HG02885 (cell line): ENCODE data around the gene SUN1.
"Not testable (repeated sequence)": the region's sequence is repeated elsewhere in the genome, so short reads cannot be mapped to it uniquely, and the experiment has no call there.

Source experiments
- ATAC-seq: cut with Tn5 transposase; IDR thresholded peaks from one replicate; pipeline ENCODE4 v1.9.1; 2021; ENCODE audit warnings: mild to moderate bottlenecking; ENCODE audit not compliant: unreplicated experiment, poor library complexity

SUN1 gene

DNA sequence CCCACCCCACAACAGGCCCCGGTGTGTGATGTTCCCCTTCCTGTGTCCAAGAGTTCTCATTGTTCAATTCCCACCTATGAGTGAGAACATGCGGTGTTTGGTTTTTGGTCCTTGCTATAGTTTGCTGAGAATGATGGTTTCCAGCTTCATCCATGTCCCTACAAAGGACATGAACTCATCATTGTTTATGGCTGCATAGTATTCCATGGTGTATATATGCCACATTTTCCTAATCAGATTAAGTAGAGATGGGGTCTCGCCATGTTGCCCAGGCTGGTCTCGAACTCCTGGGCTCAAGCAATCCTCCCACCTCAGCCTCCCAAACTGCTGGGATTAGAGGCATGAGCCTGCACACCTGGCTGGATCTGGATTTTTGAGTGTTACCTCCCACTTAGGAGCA lies 28.5 kb upstream of the SUN1 start:
- not testable (repeated sequence) for ATAC-seq

DNA sequence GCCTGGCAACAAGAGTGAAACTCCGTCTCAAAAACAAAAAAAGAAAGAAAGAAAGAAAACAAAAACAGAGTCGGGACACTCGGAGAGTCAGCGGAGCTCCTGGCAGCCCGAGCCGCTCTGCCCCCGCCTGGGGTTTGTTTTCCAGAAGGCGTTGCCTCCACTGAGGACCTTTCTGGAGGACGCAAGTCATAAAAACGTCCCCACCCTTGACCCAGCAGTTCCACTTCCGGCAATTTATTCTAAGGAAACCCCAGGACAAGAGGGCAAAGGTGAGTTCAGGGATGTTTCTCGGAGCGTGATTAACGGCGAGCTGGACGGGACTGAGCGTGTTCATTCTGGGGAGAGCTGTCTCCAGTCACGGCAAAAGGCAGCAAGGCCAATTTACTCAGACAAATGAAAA lies 27.0 kb upstream of the SUN1 start:
- ATAC-seq = no peak

DNA sequence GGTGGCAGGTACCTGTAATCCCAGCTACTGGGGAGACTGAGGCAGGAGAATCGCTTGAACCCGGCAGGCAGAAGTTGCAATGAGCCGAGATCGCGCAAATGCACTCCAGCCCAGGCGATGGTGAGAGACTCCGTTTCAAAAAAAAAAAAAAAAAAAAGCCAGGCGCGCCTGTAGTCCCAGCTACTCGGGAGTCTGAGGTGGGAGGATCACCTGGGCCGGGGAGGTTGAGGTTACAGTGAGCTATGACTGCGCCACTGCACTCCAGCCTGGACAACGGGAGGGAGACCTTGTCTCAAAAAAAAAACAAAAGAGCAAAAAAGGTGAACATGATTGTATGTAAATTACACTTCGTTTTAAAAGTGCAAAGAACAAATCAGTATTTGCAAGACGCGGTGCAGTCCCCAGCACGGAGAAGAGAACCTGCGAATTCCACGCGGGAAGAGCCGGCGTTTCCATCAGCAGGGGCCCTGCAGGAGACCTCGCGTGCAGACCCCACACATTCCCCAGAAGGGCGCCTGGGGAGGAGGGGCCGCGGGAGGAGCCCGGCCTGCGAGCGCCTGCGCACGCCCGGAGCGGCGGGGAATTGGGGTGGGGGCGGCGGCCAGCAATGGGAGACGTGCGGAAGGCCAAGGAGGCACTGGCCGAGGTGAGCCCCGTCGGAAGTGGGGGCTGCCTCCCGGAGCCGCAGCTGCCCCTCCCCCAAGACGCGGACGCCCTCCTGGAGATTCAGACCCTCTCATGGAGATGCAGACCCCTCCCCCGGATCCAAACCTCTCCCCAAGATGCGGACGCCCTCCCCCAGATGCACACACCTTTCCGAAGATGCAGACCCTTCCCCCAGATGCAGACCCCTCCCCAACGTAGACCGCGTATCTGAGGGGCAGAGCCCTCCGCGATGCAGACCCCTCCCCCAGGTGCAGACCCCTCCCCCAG lies 16.7 kb upstream of the SUN1 start:
- no peak for ATAC-seq

DNA sequence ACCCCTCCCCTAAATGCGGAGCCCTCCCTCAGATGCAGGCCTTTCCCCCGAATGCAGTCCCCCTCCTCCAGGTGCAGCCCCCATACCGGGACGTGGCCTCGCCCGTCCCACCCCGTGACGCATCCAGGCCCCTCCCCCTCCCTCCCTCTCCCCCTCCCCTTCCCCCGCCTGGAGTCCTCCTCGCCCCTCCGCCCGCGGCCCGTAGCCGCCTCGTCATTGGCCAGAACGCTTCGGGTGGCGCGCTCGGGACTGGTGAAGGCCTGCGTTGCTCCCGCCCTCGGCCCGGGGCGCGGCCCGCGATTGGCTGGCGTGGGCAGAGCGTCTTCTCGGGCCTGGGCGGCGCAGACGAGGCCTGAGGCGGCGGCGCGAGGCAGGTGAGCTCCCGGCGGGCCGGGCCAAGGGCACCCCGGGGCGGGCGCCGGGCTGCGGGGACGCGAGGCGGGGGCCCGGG lies 16.0 kb upstream of the SUN1 start:
- ATAC-seq = peak; percentile 88

DNA sequence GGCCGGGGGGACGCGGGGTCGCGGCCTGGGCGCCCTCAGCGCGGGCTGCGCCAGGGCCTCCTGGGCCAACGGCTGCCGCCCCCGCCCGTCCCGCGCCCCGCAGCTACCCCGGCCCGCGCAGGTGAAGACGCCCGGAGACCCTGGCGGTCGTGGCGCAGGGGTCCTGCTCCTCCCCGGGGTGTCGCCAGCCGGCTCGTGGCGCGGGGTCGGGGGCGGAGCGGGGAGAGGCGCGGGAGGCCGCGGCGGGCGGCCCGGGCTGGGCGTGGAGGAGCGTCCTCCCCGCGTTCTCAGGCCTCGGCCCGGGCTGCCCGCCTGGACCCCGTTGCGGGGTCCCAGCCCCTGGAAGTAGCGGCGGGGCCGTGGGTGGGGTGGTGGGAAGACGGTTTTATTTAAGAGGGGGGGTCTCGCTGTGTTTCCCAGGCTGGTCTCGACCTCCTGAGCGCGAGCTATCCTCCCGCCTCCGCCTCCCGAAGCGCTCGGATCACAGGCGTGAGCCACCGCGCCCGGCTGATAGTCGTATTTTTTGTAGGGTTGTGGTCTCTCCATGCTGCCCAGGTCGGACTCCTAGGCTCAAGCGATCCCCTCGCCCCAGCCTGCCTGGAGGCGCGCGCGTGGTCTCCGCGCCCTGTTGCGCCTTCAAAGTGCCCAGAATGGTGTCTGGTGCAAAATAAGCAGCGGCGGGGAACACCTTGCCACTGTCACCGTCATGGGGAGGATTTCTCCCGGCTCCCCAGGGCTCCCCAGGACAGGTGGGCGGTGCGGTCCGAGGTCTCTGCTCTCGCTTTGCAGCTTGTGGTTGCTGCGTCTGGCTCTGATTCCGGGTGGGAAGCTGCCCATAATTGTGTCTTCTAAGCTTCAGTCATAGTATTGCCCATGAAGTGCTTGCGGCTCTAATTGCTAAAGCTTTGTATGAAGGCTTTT lies 15.3 kb upstream of the SUN1 start:
- ATAC-seq = peak; percentile 22

DNA sequence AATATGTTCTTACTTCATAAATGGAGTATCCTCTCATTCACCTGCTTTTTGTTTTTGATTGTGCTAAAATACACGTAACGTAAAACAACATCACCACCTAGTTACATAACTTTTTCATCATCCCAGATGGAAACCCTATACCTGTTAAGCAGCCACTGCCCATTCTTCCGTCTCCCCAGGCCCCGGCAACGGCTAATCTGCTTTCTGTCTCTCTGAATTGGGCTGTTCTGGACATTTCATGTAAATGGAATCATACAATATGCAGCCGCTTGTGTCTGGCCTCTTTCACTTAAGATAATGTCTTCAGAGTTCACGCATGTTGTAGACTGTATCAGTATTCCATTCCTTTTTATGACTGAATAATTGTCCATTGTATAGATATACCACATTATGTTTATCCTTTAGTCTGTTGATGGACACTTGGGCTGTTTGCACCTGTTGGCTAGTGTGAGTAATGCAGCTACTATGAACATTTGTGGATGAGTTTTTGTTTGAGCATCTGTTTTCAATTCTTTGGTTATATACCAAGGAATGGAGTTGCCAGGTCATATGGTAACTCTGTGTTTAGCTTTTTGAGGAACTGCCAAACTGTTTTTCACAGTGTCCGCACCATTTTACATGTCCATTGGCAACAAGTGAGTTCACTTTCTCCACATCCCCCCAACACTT lies 14.1 kb upstream of the SUN1 start:
- ATAC-seq = no peak

DNA sequence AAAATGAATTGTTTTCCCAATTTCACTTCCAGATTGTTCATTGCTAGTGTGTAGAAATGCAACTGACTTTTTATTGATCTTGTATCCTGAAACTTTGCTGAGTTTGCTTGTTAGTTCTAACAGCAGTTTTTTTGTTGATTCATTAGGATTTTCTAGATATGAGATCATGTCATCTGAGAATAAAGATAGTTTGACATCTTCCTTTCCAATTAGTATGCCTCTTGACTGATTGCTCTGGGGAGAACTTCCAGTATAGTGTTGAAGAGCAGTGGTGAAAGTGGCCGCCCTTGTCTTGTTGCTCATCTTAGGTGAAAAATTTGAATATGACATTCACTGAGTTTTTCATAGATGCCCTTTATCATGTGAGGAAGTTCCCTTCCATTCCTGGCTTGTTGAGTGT lies 11.9 kb upstream of the SUN1 start:
- no peak for ATAC-seq

DNA sequence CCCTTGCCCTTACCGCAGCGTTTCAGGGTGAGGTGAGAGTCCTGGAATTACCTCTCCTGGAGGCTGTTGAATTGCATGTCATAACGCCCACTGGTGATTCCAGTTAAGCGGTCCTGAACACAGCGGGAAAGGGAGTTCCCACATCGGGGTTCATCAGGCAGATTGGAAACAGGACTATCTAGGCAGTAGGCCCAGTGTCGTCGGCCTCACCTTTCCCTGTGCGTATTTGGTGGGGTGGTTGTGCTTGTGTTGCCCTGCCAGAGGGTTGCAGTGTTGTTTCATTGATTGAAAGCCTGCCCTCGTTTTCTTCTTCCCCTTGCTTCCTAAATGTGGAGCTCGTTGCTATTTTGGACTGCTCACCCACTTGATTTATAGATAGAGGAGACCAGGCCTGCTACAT lies 10.6 kb upstream of the SUN1 start:
- no peak for ATAC-seq

DNA sequence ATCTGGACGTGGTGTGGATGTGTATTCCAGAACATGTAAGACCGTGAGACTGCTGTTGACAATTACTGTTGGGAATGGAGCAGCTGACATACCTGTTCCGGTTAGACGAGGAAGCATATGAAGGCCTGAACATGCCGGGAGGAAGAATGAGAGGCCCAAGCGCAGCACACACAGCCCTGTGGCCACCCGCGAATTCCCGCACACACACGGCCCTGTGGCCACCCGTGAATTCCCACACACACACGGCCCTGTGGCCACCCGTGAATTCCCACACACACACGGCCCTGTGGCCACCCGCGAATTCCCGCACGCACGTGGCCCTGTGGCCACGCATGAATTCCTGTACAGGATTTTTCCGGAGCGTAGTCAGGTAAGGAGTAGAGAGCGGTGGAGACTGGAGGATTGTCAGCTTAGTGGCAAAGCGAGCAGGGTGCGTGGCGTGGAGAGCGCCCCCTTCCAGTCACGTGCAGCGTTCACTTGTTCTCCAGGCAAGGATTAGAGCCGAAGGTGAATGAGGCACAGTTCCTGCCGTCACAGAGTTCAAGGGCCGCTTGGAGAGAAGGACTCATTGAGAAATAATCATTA lies 9.5 kb upstream of the SUN1 start:
- no peak for ATAC-seq

DNA sequence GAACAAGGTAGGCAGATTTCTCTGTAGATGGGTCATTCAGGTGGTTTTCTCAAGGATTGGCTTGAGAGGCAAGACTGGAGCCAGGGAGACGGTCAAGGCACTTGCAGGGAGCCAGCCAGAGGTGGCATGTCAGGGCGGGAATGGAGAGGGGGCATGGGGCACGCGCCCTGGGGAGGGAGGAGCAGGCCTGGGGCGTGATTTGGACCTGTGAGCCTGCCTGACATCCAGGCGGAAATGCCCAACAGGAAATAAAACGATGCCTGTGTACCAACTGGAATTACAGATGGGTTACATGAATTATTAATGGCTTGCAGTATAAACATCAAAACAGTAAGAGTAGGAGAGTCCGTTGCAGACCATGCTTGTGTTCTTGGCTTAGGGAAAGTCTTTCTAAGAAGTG lies 8.6 kb upstream of the SUN1 start:
- ATAC-seq = no peak

DNA sequence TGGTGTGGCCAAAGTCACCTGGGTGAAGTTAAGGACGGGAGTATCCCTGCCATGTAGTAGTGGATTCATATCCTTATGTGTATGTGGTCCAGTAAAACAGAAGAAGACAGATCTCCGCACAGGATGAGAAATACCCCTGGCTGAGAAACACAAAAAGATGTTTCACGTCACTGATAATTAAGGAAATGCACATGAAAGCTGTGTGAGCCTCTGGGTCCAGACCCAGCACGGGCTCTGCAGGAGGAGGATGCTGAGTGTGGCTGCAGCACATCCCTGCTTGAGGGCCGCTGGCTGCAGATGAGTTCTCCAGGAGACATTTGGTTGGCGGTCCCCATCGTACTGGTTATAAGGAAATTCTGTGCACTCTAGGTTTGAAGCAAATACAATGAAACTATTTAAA lies 8.2 kb upstream of the SUN1 start:
- no peak for ATAC-seq

DNA sequence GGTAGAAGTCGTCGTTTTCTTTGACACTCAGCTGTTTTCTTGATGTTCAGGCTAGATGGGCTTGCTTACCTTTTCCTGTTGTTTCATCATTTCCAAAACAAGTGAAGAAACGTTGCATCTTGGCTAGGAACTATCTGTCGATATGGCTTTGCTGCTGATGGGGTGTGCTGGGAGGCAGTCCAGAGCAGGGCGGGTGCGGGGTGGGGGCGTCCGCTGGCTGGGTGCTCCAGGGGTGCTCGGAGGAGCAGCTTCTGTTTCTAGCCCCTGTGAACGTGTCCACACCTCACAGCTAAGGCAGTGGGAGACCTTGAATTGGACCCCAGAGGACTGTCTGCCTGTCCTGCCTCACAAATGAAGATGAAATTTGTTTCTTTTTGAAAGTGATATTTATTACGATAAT lies 7.6 kb upstream of the SUN1 start:
- ATAC-seq = no peak

DNA sequence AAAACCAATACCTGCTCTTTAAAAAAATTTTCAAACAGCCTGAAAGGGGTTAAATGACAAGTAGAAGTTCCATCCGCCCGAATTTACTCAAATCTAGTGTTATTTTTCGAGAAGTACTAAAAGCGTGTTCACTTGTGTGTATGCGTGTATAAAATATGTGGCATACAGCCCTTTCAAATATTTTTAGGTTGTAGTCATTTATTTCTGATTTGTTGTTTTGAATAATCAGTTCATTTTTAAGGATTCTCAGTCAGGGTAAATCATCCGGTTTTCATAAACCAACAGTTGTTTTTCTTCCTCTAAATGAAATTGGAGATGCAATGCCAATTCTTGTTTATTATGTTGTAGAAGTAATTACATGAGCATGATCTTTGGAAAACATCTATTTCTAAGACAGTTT lies 6.9 kb upstream of the SUN1 start:
- no peak for ATAC-seq

DNA sequence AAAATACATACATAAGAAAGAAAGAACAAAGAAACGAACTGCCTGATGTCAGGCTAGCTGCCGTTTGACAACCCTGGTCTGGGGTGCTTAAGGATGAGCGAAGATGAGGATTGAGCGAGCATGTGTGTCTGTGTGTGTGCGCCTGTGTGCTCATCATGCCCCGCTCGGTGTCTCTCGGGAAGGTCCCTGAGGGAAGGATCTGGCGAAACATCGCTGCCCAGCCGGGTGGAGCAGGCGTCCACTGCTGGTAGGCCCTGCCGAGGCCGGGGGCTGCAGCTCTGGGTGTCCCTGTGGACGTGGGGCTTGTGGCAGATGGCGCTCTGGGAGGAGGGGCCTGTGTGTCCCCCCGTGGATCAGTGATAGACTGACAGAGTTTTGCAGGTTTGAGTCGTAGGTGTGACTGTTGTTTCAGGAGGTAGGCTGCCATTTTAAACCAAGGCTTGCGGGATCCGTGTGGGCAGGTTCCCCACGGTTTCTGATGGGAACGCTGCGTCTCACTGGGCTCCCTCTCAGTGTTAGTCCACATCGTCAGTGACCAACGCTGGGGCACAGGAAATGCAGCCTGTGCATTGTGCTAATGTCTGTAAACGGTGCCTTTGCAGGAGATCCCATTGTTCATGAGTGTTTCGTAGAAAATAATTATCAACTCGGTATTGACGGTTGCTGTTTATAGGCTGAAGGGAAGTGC lies 5.9 kb upstream of the SUN1 start:
- ATAC-seq = no peak

DNA sequence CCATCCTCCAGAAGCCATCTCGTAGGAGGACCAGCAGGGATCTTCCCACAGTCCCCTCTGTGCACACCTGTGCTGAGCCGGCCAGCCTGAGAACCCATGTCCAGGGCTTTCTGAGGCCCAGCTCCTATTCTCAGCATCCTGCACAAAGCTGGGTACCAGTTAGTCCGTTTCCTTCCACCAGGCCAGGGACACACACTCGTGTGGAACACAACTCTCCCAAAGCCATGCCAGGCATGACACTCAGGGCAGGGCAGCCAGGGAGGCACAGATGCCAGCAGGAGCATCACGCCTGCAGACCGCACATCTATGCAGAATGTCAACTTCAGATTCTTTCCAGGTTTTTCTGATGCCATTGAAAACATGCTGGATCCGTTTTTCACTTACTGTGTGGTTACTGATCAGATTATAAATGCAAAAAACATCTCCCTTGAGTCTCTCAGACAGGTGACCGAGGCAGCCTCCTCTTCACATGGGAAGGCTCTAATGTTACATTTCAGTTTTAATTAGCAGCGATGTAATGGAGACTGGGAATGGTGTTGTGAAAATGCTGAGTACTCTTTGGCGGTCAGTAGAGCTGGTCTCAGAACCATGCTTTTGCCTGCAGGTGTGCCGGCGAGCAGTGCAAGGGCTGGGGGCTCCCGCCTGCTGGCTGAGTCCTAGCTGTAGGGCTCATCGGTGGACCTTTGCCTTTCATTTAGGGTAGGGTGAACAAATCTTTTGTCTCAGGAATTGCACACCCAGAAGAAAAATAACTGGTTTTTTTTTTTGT lies 3.3 kb upstream of the SUN1 start:
- ATAC-seq = no peak

DNA sequence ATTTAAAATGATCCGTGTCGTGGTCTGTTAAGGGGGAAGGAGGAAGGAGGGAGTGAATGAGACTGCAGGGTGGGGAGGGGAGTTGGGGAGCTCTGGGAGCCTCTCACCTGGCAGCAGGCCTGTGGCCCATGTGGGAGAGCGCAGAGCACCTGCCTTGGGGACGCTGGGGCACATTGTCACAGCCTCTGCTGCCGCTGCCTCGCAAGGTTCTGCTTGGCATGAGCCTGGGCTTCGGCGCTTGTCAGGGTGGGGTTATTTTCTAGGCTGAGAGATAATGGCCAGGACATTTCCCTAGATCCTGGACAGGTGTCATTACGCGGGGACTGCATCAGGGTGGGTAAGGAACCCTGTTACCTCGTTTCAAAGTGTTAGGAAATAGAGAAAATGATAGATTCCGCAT lies 2.2 kb upstream of the SUN1 start:
- ATAC-seq = no peak

DNA sequence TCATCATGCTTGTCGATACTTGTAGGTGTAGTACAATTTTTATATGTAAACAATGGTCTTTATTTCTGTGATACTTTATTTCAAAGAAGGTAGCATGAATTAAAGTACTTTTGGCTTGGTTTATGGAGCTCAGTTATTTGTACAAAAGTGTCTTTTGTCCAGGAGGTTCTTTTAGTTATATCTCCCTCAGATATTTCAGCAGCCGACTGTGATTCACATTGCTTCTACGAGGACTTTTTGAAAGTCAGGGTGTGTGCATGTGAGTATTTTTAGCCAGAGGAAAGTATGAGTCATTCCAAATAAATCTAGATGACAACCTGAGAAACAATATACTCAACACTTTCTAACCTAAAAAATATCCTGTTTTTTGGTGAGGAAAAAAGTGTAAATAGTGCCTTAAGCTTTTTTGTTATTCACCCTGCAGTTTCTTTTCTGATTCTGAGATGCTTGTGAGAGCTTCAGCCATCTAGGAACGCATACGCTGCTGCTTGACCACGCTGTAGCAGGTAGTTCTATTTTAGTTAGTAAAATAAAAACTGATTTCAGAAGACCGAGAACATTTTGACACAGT lies 595 bp upstream of the SUN1 start:
- peak; percentile 76 for ATAC-seq

DNA sequence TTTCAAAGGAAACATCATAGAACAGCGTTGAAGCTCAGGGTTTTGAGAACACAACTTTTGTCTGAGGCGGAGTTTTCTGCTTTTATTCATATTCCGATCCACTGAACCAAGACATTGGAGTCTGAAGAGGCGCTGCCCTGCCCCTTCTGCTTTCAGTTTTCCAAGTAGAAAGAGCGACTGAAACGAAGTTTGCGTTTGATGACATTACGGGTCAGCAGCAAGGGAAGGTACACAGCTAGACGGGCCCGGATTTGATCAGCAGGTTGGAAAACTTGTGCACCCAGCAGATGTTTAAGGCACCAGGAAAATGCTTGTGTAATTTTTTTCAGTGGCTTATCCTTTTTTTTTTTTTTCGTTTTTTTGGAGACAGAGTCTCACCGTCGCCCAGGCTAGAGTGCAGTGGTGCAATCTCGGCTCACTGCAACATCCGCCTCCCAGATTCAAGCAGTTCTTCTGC lies 720 bp downstream of the SUN1 start:
- ATAC-seq = no peak
